ENCODE results near the gene SCN1B. TPM values are rescaled to one million over a fixed set of nuclear protein-coding genes. Genes with fewer than 3 reads are reported as not detected.

Gene SCN1B
- polyA plus RNA-seq, 1 donor from 2014 or later = 1.5 TPM

- Histone ChIP-seq H2AFZ (ENCODE audit: low read depth, low read length) (no peak overlapping the region), H3K79me2 (replicated peaks; ENCODE audit: insufficient read depth, low read length) (no peaks in the 10 kb centered on the region), H3K36me3 (ENCODE audit: insufficient read depth, low read length) (no peaks in the 10 kb centered on the region), H3K27ac (ENCODE audit: low read length) (no peak overlapping the region), H3K27me3 (ENCODE audit: insufficient read depth, low read depth, low read length) (peaks cover 25% of the 10 kb centered on the region), H4K20me1 (ENCODE audit: insufficient read depth) (no peaks in the 10 kb centered on the region), H3K4me3 (ENCODE audit: low read length) (no peak overlapping the region), H3K4me2 (ENCODE audit: low read length) (no peak overlapping the region), H3K9me2 (ENCODE audit: insufficient read depth, low read length) (no peaks in the 10 kb centered on the region), H3K9ac (ENCODE audit: low read length) (no peak overlapping the region), H3F3A (ENCODE audit: insufficient read depth, low read length, poor library complexity, severe bottlenecking) (no peaks in the 10 kb centered on the region), H3K9me3 (ENCODE audit: low read length) (no peaks in the 10 kb centered on the region)
- TF ChIP-seq CTCF (IDR thresholded peaks at IDR 0.05; ENCODE audit: poor library complexity, severe bottlenecking) (no peak), TAF1 (IDR thresholded peaks at IDR 0.05; ENCODE audit: low read depth) (no peak), RAD21 (conservative IDR thresholded peaks at IDR 0.05) (no peak), EZH2 (IDR thresholded peaks at IDR 0.05; ENCODE audit: borderline replicate concordance, insufficient read depth, low read length, poor library complexity, severe bottlenecking) (no peak), EP300 (conservative IDR thresholded peaks at IDR 0.05; ENCODE audit: poor library complexity, severe bottlenecking) (no peak), REST (IDR thresholded peaks at IDR 0.05; ENCODE audit: borderline replicate concordance) (no peak), MXI1 (conservative IDR thresholded peaks at IDR 0.05; ENCODE audit: poor library complexity, severe bottlenecking) (no peak), POLR2AphosphoS5 (IDR thresholded peaks at IDR 0.05) (no peak), SMC3 (conservative IDR thresholded peaks at IDR 0.05; ENCODE audit: poor library complexity) (no peak)
Observed at GRCh38 chr19:35034005-35034502, 3.8 kb downstream of the SCN1B start.

GRCh38 chr19:35034588-35035382, 4.5 kb downstream of the SCN1B start:
- H3K36me3 ChIP-seq (ENCODE audit: insufficient read depth, low read length) = no peaks in the 10 kb centered on the region
- no peaks in the 10 kb centered on the region for H3K9me2 ChIP-seq (ENCODE audit: insufficient read depth, low read length)
- H3K27me3 ChIP-seq (ENCODE audit: insufficient read depth, low read depth, low read length) = peaks cover 25% of the 10 kb centered on the region
- no peak overlapping the region for H3K9ac ChIP-seq (ENCODE audit: low read length)
- H3K4me2 ChIP-seq (ENCODE audit: low read length) = no peak overlapping the region
- no peak overlapping the region for H2AFZ ChIP-seq (ENCODE audit: low read depth, low read length)
- TF ChIP-seq CTCF (IDR thresholded peaks at IDR 0.05; ENCODE audit: poor library complexity, severe bottlenecking) = no peak
- no peak for TF ChIP-seq REST (IDR thresholded peaks at IDR 0.05; ENCODE audit: borderline replicate concordance)
- no peak for TF ChIP-seq MXI1 (conservative IDR thresholded peaks at IDR 0.05; ENCODE audit: poor library complexity, severe bottlenecking)
- no peak for TF ChIP-seq RAD21 (conservative IDR thresholded peaks at IDR 0.05)
- TF ChIP-seq TAF1 (IDR thresholded peaks at IDR 0.05; ENCODE audit: low read depth) = no peak
- no peak for TF ChIP-seq EZH2 (IDR thresholded peaks at IDR 0.05; ENCODE audit: borderline replicate concordance, insufficient read depth, low read length, poor library complexity, severe bottlenecking)
- no peak for TF ChIP-seq EP300 (conservative IDR thresholded peaks at IDR 0.05; ENCODE audit: poor library complexity, severe bottlenecking)
- no peak for TF ChIP-seq POLR2AphosphoS5 (IDR thresholded peaks at IDR 0.05)
- TF ChIP-seq SMC3 (conservative IDR thresholded peaks at IDR 0.05; ENCODE audit: poor library complexity) = no peak
- no peaks in the 10 kb centered on the region for H3F3A ChIP-seq (ENCODE audit: insufficient read depth, low read length, poor library complexity, severe bottlenecking)
- no peak overlapping the region for H3K4me3 ChIP-seq (ENCODE audit: low read length)
- H3K79me2 ChIP-seq (replicated peaks; ENCODE audit: insufficient read depth, low read length) = no peaks in the 10 kb centered on the region
- no peak overlapping the region for H3K27ac ChIP-seq (ENCODE audit: low read length)
- no peaks in the 10 kb centered on the region for H4K20me1 ChIP-seq (ENCODE audit: insufficient read depth)
- H3K9me3 ChIP-seq (ENCODE audit: low read length) = no peaks in the 10 kb centered on the region

All from neural cell (in vitro differentiated cells).